NCI-H1092 treated with DMSO at 0.1 percent for 48 hours (cell line): ENCODE results near the gene TAP1.

ENCODE experiments used
- DNase-seq: peaks from one replicate; lab custom pipeline; 2025; lab: John Stamatoyannopoulos, UW

Gene TAP1

GRCh38 chr6:32803416-32803815 lies 50.1 kb downstream of the TAP1 start:
- no peak for DNase-seq

GRCh38 chr6:32799740-32800139 lies 53.8 kb downstream of the TAP1 start:
- no peak for DNase-seq

- no peak for DNase-seq
Observed at GRCh38 chr6:32799168-32799567, 54.3 kb downstream of the TAP1 start.

GRCh38 chr6:32796848-32797776 lies 56.4 kb downstream of the TAP1 start:
- peak; percentile 8 for DNase-seq
